GM10248 (cell line): ENCODE data around the gene PLET1.

Experiments used
- CTCF ChIA-PET: fragments of 300-600 bp; sonication (Branson Sonifier 250); formaldehyde crosslinking; extraction: SDS; loops from one replicate; lab custom pipeline; 2021; ENCODE audit warnings: antibody characterized with exemption; lab: Yijun Ruan, JAX
- POLR2A ChIA-PET: fragments of 350-650 bp; sonication (Branson Sonifier 250); formaldehyde crosslinking; extraction: SDS; loops from one replicate; lab custom pipeline; 2020; ENCODE audit warnings: antibody characterized with exemption; lab: Yijun Ruan, JAX
- DNase-seq: peaks from one replicate; pipeline ENCODE4 v3.0.0; 2012; ENCODE audit errors: extremely low spot score
- CTCF ChIP-seq: IDR thresholded peaks from 2 replicates; pipeline ENCODE4 v1.5.1; 2012; ENCODE audit warnings: mild to moderate bottlenecking, low read depth; ENCODE audit errors: extremely low read depth, missing control alignments, control extremely low read depth

The PLET1 gene

GRCh38 chr11:112289588-112290492 lies 29.2 kb upstream of the PLET1 start:
- CTCF ChIA-PET = interaction anchor here (1.3 to 17.5 kb wide), 7 partner anchors 10 to 999 kb away, joined by 3 to 374 read pairs (median 14); no protein-coding TSS in a partner anchor
- POLR2A ChIA-PET = no interaction called here
- TF ChIP-seq CTCF = peak; percentile 90
- peak; percentile 88 for DNase-seq

- POLR2A ChIA-PET = no interaction called here
- DNase-seq = no peak
- TF ChIP-seq CTCF = no peak
- CTCF ChIA-PET = interaction anchor here (1.3 to 17.5 kb wide), 8 partner anchors 8 to 1001 kb away, joined by 3 to 374 read pairs (median 12); no protein-coding TSS in a partner anchor
These were observed 27.4 kb upstream of the PLET1 start for GRCh38 chr11:112288021-112288420.

GRCh38 chr11:112285841-112286311 lies 25.2 kb upstream of the PLET1 start:
- CTCF ChIA-PET = interaction anchor here (0.9 to 17.5 kb wide), 4 partner anchors 10 to 1004 kb away, joined by 3 to 374 read pairs (median 8); no protein-coding TSS in a partner anchor
- TF ChIP-seq CTCF = no peak
- no peak for DNase-seq
- POLR2A ChIA-PET = no interaction called here

- TF ChIP-seq CTCF = no peak
- DNase-seq = no peak
- ChIA-PET CTCF (interaction anchor here (0.8 to 17.5 kb wide), 16 partner anchors 8 to 1007 kb away, joined by 3 to 374 read pairs (median 17); partner anchors contain the start of gene PTS), POLR2A (no interaction called here)
These were observed 21.1 kb upstream of the PLET1 start for GRCh38 chr11:112281726-112282125.

GRCh38 chr11:112280268-112281126 lies 19.8 kb upstream of the PLET1 start:
- ChIA-PET CTCF (interaction anchor here (0.6 to 17.5 kb wide), 55 partner anchors 8 to 1238 kb away, joined by 3 to 374 read pairs (median 5); partner anchors contain the start of genes ALG9, PTS, SDHD and TIMM8B), POLR2A (interaction anchor here (0.7 to 0.9 kb wide), 2 partner anchors 55 to 57 kb away, joined by 3 to 9 read pairs; partner anchors contain the start of gene PTS)
- TF ChIP-seq CTCF = peak; percentile 77
- peak; percentile 82 for DNase-seq
